ENCODE results near the gene DCN.

Gene DCN

DNA sequence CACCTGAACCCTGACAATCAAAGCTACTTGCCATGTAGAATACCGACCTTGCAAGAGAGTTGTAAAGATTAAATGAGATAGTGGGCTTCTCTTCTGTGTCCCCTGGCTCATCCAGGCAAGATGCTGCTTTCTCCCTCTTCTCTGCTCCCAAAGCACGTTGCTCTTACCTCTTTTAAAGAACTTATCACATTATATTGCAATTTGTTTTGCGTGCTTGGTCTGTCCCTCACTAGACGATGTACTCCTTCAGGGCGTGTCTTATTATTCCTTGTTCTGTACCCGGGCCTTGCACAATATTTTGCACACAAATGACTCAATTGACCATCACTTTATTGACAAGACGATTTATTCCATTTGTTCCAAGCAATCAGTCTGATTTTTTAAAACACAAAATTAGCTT, 3.3 kb downstream of the DCN start:
- Histone ChIP-seq H4K8ac (ENCODE audit: low read depth, low read length) (no peak overlapping the region), H3K27me3 (ENCODE audit: insufficient read depth, low read length, poor library complexity) (no peaks in the 10 kb centered on the region), H2BK5ac (ENCODE audit: low read length) (no peak overlapping the region), H3K23ac (ENCODE audit: low read length) (no peak overlapping the region), H3K56ac (ENCODE audit: low read length) (no peak overlapping the region), H3K4me1 (ENCODE audit: control insufficient read depth, low read depth, low read length) (no peaks in the 10 kb centered on the region), H2BK15ac (replicated peaks; ENCODE audit: low read depth) (no peak overlapping the region), H3K4me2 (ENCODE audit: low read length) (no peak overlapping the region), H3K79me1 (ENCODE audit: low read length) (no peaks in the 10 kb centered on the region), H3K27ac (ENCODE audit: low read depth, low read length) (no peak overlapping the region), H3K36me3 (ENCODE audit: control insufficient read depth, insufficient read depth, low read length) (no peaks in the 10 kb centered on the region), H4K5ac (ENCODE audit: low read length) (no peak overlapping the region), H3K4ac (ENCODE audit: low read depth, low read length) (no peak overlapping the region), H3K9ac (ENCODE audit: low read length) (no peak overlapping the region), H3K4me3 (ENCODE audit: low read length) (no peak overlapping the region), H2BK120ac (ENCODE audit: low read depth, low read length) (no peak overlapping the region), H3K79me2 (ENCODE audit: control insufficient read depth, insufficient read depth, low read length) (no peaks in the 10 kb centered on the region), H2AK5ac (ENCODE audit: low read length) (no peak overlapping the region), H3K18ac (ENCODE audit: low read length) (no peak overlapping the region)
- DNase-seq = no peak
- WGBS (ENCODE audit: extremely low coverage, insufficient coverage, low lambda C conversion rate) = no CpG with 5 or more reads among the region's 7 CpGs

DNA sequence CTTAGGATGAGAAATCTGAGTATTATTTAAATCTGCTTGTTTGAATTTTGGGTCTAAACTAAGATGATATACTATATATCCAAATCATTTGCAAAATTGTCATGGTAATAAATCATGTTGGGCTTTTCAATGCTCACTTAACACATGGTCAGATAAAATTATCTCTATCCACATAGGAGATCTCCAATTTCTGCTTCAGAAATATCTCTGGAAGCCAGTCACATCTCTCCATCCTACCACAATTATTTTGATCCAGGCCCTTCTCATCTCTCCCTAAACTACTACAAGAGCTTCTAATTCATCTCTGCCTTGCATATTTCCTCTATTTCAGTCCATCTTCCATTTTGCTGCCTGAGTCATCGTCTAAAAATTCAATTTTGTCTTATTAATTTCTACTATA, 3.8 kb downstream of the DCN start:
- H3K4ac ChIP-seq (ENCODE audit: low read depth, low read length) = no peak overlapping the region
- DNase-seq = no peak
- H3K23ac ChIP-seq (ENCODE audit: low read length) = no peak overlapping the region
- no peak overlapping the region for H3K27ac ChIP-seq (ENCODE audit: low read depth, low read length)
- H3K36me3 ChIP-seq (ENCODE audit: control insufficient read depth, insufficient read depth, low read length) = no peaks in the 10 kb centered on the region
- no peaks in the 10 kb centered on the region for H3K27me3 ChIP-seq (ENCODE audit: insufficient read depth, low read length, poor library complexity)
- H3K18ac ChIP-seq (ENCODE audit: low read length) = no peak overlapping the region
- no CpG with 5 or more reads among the region's 1 CpG for WGBS (ENCODE audit: extremely low coverage, insufficient coverage, low lambda C conversion rate)
- no peaks in the 10 kb centered on the region for H3K79me1 ChIP-seq (ENCODE audit: low read length)
- no peak overlapping the region for H3K4me2 ChIP-seq (ENCODE audit: low read length)
- H3K79me2 ChIP-seq (ENCODE audit: control insufficient read depth, insufficient read depth, low read length) = no peaks in the 10 kb centered on the region
- no peak overlapping the region for H4K5ac ChIP-seq (ENCODE audit: low read length)
- H4K8ac ChIP-seq (ENCODE audit: low read depth, low read length) = no peak overlapping the region
- H2BK5ac ChIP-seq (ENCODE audit: low read length) = no peak overlapping the region
- no peaks in the 10 kb centered on the region for H3K4me1 ChIP-seq (ENCODE audit: control insufficient read depth, low read depth, low read length)
- H3K56ac ChIP-seq (ENCODE audit: low read length) = no peak overlapping the region
- H2AK5ac ChIP-seq (ENCODE audit: low read length) = no peak overlapping the region
- no peak overlapping the region for H2BK15ac ChIP-seq (replicated peaks; ENCODE audit: low read depth)
- H2BK120ac ChIP-seq (ENCODE audit: low read depth, low read length) = no peak overlapping the region
- no peak overlapping the region for H3K4me3 ChIP-seq (ENCODE audit: low read length)
- no peak overlapping the region for H3K9ac ChIP-seq (ENCODE audit: low read length)

GRCh38 chr12:91178139-91178561, 4.5 kb downstream of the DCN start:
- H3K4me1 ChIP-seq (ENCODE audit: control insufficient read depth, low read depth, low read length) = no peaks in the 10 kb centered on the region
- H3K56ac ChIP-seq (ENCODE audit: low read length) = no peak overlapping the region
- no peak overlapping the region for H2BK120ac ChIP-seq (ENCODE audit: low read depth, low read length)
- H3K9ac ChIP-seq (ENCODE audit: low read length) = no peak overlapping the region
- no peak overlapping the region for H3K4me2 ChIP-seq (ENCODE audit: low read length)
- no CpG with 5 or more reads among the region's 7 CpGs for WGBS (ENCODE audit: extremely low coverage, insufficient coverage, low lambda C conversion rate)
- H3K4me3 ChIP-seq (ENCODE audit: low read length) = no peak overlapping the region
- H3K23ac ChIP-seq (ENCODE audit: low read length) = no peak overlapping the region
- H3K79me1 ChIP-seq (ENCODE audit: low read length) = no peaks in the 10 kb centered on the region
- H3K36me3 ChIP-seq (ENCODE audit: control insufficient read depth, insufficient read depth, low read length) = no peaks in the 10 kb centered on the region
- H3K79me2 ChIP-seq (ENCODE audit: control insufficient read depth, insufficient read depth, low read length) = no peaks in the 10 kb centered on the region
- DNase-seq = peak; percentile 15
- no peak overlapping the region for H4K5ac ChIP-seq (ENCODE audit: low read length)
- no peak overlapping the region for H3K4ac ChIP-seq (ENCODE audit: low read depth, low read length)
- no peak overlapping the region for H2AK5ac ChIP-seq (ENCODE audit: low read length)
- H3K18ac ChIP-seq (ENCODE audit: low read length) = no peak overlapping the region
- H2BK15ac ChIP-seq (replicated peaks; ENCODE audit: low read depth) = no peak overlapping the region
- H4K8ac ChIP-seq (ENCODE audit: low read depth, low read length) = no peak overlapping the region
- H3K27me3 ChIP-seq (ENCODE audit: insufficient read depth, low read length, poor library complexity) = no peaks in the 10 kb centered on the region
- no peak overlapping the region for H3K27ac ChIP-seq (ENCODE audit: low read depth, low read length)
- no peak overlapping the region for H2BK5ac ChIP-seq (ENCODE audit: low read length)

DNA sequence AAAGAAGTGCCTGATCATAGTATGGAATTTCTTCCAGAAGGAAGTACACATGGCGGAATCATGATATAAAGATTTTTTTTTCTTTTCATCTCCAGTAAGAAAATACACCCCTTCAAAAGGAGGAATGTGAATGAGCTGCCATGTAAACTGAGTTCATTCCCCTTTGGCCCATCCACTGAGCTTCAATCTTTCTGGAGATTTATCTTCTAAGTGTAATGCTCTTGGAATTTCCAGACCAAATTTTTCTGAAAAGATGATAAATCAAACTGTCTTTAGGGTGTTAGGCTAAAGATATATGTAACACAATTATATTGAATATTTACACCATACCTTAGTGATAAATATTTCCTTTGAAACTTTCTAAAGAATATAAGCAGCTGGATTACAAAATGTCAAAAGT, 5.2 kb downstream of the DCN start:
- H3K56ac ChIP-seq (ENCODE audit: low read length) = no peak overlapping the region
- H3K36me3 ChIP-seq (ENCODE audit: control insufficient read depth, insufficient read depth, low read length) = no peaks in the 10 kb centered on the region
- H3K23ac ChIP-seq (ENCODE audit: low read length) = no peak overlapping the region
- no peak overlapping the region for H2BK15ac ChIP-seq (replicated peaks; ENCODE audit: low read depth)
- H3K18ac ChIP-seq (ENCODE audit: low read length) = no peak overlapping the region
- no peaks in the 10 kb centered on the region for H3K4me1 ChIP-seq (ENCODE audit: control insufficient read depth, low read depth, low read length)
- no peak overlapping the region for H2BK120ac ChIP-seq (ENCODE audit: low read depth, low read length)
- no peak overlapping the region for H3K27ac ChIP-seq (ENCODE audit: low read depth, low read length)
- H3K79me1 ChIP-seq (ENCODE audit: low read length) = no peaks in the 10 kb centered on the region
- H2AK5ac ChIP-seq (ENCODE audit: low read length) = no peak overlapping the region
- WGBS (ENCODE audit: extremely low coverage, insufficient coverage, low lambda C conversion rate) = no CpG with 5 or more reads among the region's 1 CpG
- no peaks in the 10 kb centered on the region for H3K79me2 ChIP-seq (ENCODE audit: control insufficient read depth, insufficient read depth, low read length)
- no peak overlapping the region for H3K4me2 ChIP-seq (ENCODE audit: low read length)
- H3K4me3 ChIP-seq (ENCODE audit: low read length) = no peak overlapping the region
- no peak overlapping the region for H3K9ac ChIP-seq (ENCODE audit: low read length)
- no peak overlapping the region for H2BK5ac ChIP-seq (ENCODE audit: low read length)
- H4K5ac ChIP-seq (ENCODE audit: low read length) = no peak overlapping the region
- H3K27me3 ChIP-seq (ENCODE audit: insufficient read depth, low read length, poor library complexity) = no peaks in the 10 kb centered on the region
- DNase-seq = no peak
- H3K4ac ChIP-seq (ENCODE audit: low read depth, low read length) = no peak overlapping the region
- no peak overlapping the region for H4K8ac ChIP-seq (ENCODE audit: low read depth, low read length)

- H3K27ac ChIP-seq (ENCODE audit: low read depth, low read length) = no peak overlapping the region
- H3K36me3 ChIP-seq (ENCODE audit: control insufficient read depth, insufficient read depth, low read length) = no peaks in the 10 kb centered on the region
- H3K27me3 ChIP-seq (ENCODE audit: insufficient read depth, low read length, poor library complexity) = no peaks in the 10 kb centered on the region
Measured at GRCh38 chr12:91176915-91177314, 5.7 kb downstream of the DCN start.

GRCh38 chr12:91176358-91176757, 6.3 kb downstream of the DCN start:
- WGBS (ENCODE audit: extremely low coverage, insufficient coverage, low lambda C conversion rate) = 100% methylated on average over 1 of the region's 2 CpGs
- H3K4me3 ChIP-seq (ENCODE audit: low read length) = no peak overlapping the region
- no peak overlapping the region for H3K56ac ChIP-seq (ENCODE audit: low read length)
- no peak overlapping the region for H3K27ac ChIP-seq (ENCODE audit: low read depth, low read length)
- H3K4ac ChIP-seq (ENCODE audit: low read depth, low read length) = no peak overlapping the region
- H3K27me3 ChIP-seq (ENCODE audit: insufficient read depth, low read length, poor library complexity) = no peaks in the 10 kb centered on the region
- no peak overlapping the region for H2AK5ac ChIP-seq (ENCODE audit: low read length)
- no peaks in the 10 kb centered on the region for H3K79me2 ChIP-seq (ENCODE audit: control insufficient read depth, insufficient read depth, low read length)
- no peak overlapping the region for H2BK15ac ChIP-seq (replicated peaks; ENCODE audit: low read depth)
- DNase-seq = no peak
- no peak overlapping the region for H4K5ac ChIP-seq (ENCODE audit: low read length)
- H3K79me1 ChIP-seq (ENCODE audit: low read length) = no peaks in the 10 kb centered on the region
- no peak overlapping the region for H2BK5ac ChIP-seq (ENCODE audit: low read length)
- H3K23ac ChIP-seq (ENCODE audit: low read length) = no peak overlapping the region
- H3K4me2 ChIP-seq (ENCODE audit: low read length) = no peak overlapping the region
- H2BK120ac ChIP-seq (ENCODE audit: low read depth, low read length) = no peak overlapping the region
- no peaks in the 10 kb centered on the region for H3K36me3 ChIP-seq (ENCODE audit: control insufficient read depth, insufficient read depth, low read length)
- H3K18ac ChIP-seq (ENCODE audit: low read length) = no peak overlapping the region
- H3K9ac ChIP-seq (ENCODE audit: low read length) = no peak overlapping the region
- no peak overlapping the region for H4K8ac ChIP-seq (ENCODE audit: low read depth, low read length)
- H3K4me1 ChIP-seq (ENCODE audit: control insufficient read depth, low read depth, low read length) = no peaks in the 10 kb centered on the region

More at GRCh38 chr12:91176915-91177314, 5.7 kb downstream of the DCN start:
- no CpG with 5 or more reads among the region's 3 CpGs for WGBS (ENCODE audit: extremely low coverage, insufficient coverage, low lambda C conversion rate)
- H2BK120ac ChIP-seq (ENCODE audit: low read depth, low read length) = no peak overlapping the region
- no peak overlapping the region for H4K8ac ChIP-seq (ENCODE audit: low read depth, low read length)
- H3K79me1 ChIP-seq (ENCODE audit: low read length) = no peaks in the 10 kb centered on the region
- no peak overlapping the region for H2BK15ac ChIP-seq (replicated peaks; ENCODE audit: low read depth)
- no peak overlapping the region for H4K5ac ChIP-seq (ENCODE audit: low read length)
- no peak overlapping the region for H3K18ac ChIP-seq (ENCODE audit: low read length)
- no peak overlapping the region for H2AK5ac ChIP-seq (ENCODE audit: low read length)
- H3K9ac ChIP-seq (ENCODE audit: low read length) = no peak overlapping the region
- no peaks in the 10 kb centered on the region for H3K79me2 ChIP-seq (ENCODE audit: control insufficient read depth, insufficient read depth, low read length)
- no peak overlapping the region for H3K23ac ChIP-seq (ENCODE audit: low read length)
- DNase-seq = no peak
- no peak overlapping the region for H3K4ac ChIP-seq (ENCODE audit: low read depth, low read length)
- no peaks in the 10 kb centered on the region for H3K4me1 ChIP-seq (ENCODE audit: control insufficient read depth, low read depth, low read length)
- no peak overlapping the region for H3K56ac ChIP-seq (ENCODE audit: low read length)
- H2BK5ac ChIP-seq (ENCODE audit: low read length) = no peak overlapping the region
- H3K4me3 ChIP-seq (ENCODE audit: low read length) = no peak overlapping the region
- no peak overlapping the region for H3K4me2 ChIP-seq (ENCODE audit: low read length)
